22Rv1 (cell line): Measurements from ENCODE around the gene IL12B.

Source experiments
- CTCF ChIP-seq: fragments of 450-650 bp; IDR thresholded peaks from 2 replicates; pipeline ENCODE4 v1.5.1; 2017; ENCODE audit warnings: mild to moderate bottlenecking
- ZFX ChIP-seq: fragments of 450-650 bp; IDR thresholded peaks from 2 replicates; pipeline ENCODE4 v1.6.1; 2017; ENCODE audit warnings: antibody characterized with exemption, borderline replicate concordance

- TF ChIP-seq CTCF (no peak), ZFX (no peak)
These were observed 29.1 kb upstream of the IL12B start for GRCh38 chr5:159359408-159359807.
